ENCODE data around the gene ECI1. TPM values are rescaled to one million over a fixed set of nuclear protein-coding genes. Genes with fewer than 3 reads are reported as not detected.

The ECI1 gene
- total and polyA plus RNA-seq, 2 of the 13 experiments (the other 11 are each of a cell fraction or from before 2014, with no cell fraction given) = 82.0 to 102 TPM

- no peak for TF ChIP-seq THAP9 (CRISPR knock-in tag; IDR thresholded peaks at IDR 0.05; ENCODE audit: borderline replicate concordance)
- TF ChIP-seq ZNF136 (CRISPR knock-in tag; IDR thresholded peaks at IDR 0.05; ENCODE audit: low read depth) = no peak
- TF ChIP-seq HOXA3 (CRISPR knock-in tag; IDR thresholded peaks at IDR 0.05) = no peak
These were observed 14.3 kb downstream of the ECI1 start (continued) for GRCh38 chr16:2237102-2237482.

- H3K36me3 ChIP-seq (replicated peaks in 1 of 2; ENCODE audit: control insufficient read depth in 1 of 2, insufficient read depth in 2 of 2, low read length in 2 of 2) = peaks cover 6 to 16% of the 10 kb centered on the region in 2 experiments; a peak in 3 of 5 replicates
- H3K27me3 ChIP-seq (ENCODE audit: control insufficient read depth in 1 of 2, insufficient read depth in 2 of 2, low read length in 2 of 2) = no peaks in the 10 kb centered on the region
- H3K9ac ChIP-seq (ENCODE audit: insufficient read depth, low read depth, low read length) = no peak within 1 kb of the TSS
- H3K27ac ChIP-seq (ENCODE audit: extremely low read length, insufficient read depth, low read length) = no peak within 1 kb of the TSS
- in situ Hi-C loops (cut with HindIII; ENCODE audit: extremely low pct_ligation_motif_present, low pct_unique_long_range_greater_than_20kb) = no loop called here
- CTCF ChIA-PET (ENCODE audit: low intra/inter-chr PET ratio, low total read pairs) = no interaction called here
- FAIRE-seq (no peak), ATAC-seq (peak; percentile 18), DNase-seq (ENCODE audit: low spot score) (no peak)
- BruUV-seq (replicated peaks) = no TSS peak
- H3K9me3 ChIP-seq (ENCODE audit: low read length) = no peaks in the 10 kb centered on the region
- H3K4me1 ChIP-seq (ENCODE audit: insufficient read depth, low read length) = peaks cover 31% of the 10 kb centered on the region
- WGBS (ENCODE audit: low lambda C conversion rate) = 65% methylated on average over 16 of the region's 64 CpGs
- peak within 1 kb of the TSS; percentile 53 for H3K4me2 ChIP-seq (ENCODE audit: low read depth, low read length)
- no peak within 1 kb of the TSS for H2AFZ ChIP-seq (ENCODE audit: low read length)
- H3K4me3 ChIP-seq (replicated peaks in 1 of 3; ENCODE audit: insufficient read depth in 1 of 3, low read depth in 2 of 3, low read length in 3 of 3) = peak within 1 kb of the TSS in 2 of 3 experiments; percentile 28 to 55; a peak in 3 of 6 replicates
- H4K20me1 ChIP-seq (ENCODE audit: insufficient read depth, low read length) = 0 out of 2 replicates have a peak, but pooled peaks cover 2% of the 10 kb centered on the region
- intact Hi-C loops (cut with micrococcal nuclease; ENCODE audit: unreplicated experiment) = no loop called here
- POLR2A ChIA-PET = interaction anchor here (1.0 kb wide), 1 partner anchor 10 kb away, joined by 3 read pairs; no protein-coding TSS in a partner anchor
- no peaks in the 10 kb centered on the region for H3K79me2 ChIP-seq (ENCODE audit: insufficient read depth, low read length)
- TF ChIP-seq ATF1 (CRISPR knock-in tag; IDR thresholded peaks at IDR 0.05) (no peak), POLR2G (IDR thresholded peaks at IDR 0.05; ENCODE audit: low read depth, low read length) (peak; percentile 33; the same call in 1 of the 2 replicates), FOXK1 (CRISPR knock-in tag; IDR thresholded peaks at IDR 0.05; ENCODE audit: borderline replicate concordance, low read depth) (no peak), POGK (CRISPR knock-in tag; conservative IDR thresholded peaks at IDR 0.05) (0 out of 2 replicates have a peak, but pooled peaks have one; percentile 39), ZFP36 (IDR thresholded peaks at IDR 0.05; ENCODE audit: borderline replicate concordance, low read depth, low read length, partially characterized antibody) (no peak), CREB3 (CRISPR knock-in tag; IDR thresholded peaks at IDR 0.05) (no peak), FOXK2 (IDR thresholded peaks at IDR 0.05) (no peak), AGO1 (IDR thresholded peaks at IDR 0.05; ENCODE audit: low read depth, low read length, poor library complexity, severe bottlenecking) (peak; percentile 83), RORA (CRISPR knock-in tag; IDR thresholded peaks at IDR 0.05) (no peak), KLF11 (CRISPR knock-in tag; IDR thresholded peaks at IDR 0.05) (no peak), KDM5B (CRISPR knock-in tag; IDR thresholded peaks at IDR 0.05; ENCODE audit: borderline replicate concordance) (no peak), ERF (CRISPR knock-in tag; IDR thresholded peaks at IDR 0.05) (no peak), KDM2A (CRISPR knock-in tag; IDR thresholded peaks at IDR 0.05; ENCODE audit: borderline replicate concordance, low read depth) (peak; percentile 27; the same call in 1 of the 2 replicates), CEBPB (IDR thresholded peaks at IDR 0.05; ENCODE audit: borderline replicate concordance, low read depth, low read length) (no peak)
These were observed 14.9 kb downstream of the ECI1 start, which contains the start of gene DNASE1L2 for GRCh38 chr16:2236337-2237101. Gene DNASE1L2, plus strand, starts transcription at chr16:2236444. Its CDS starts 373 bp downstream, at chr16:2236817.

Data from HepG2 (cell line).